Neural crest cell (in vitro differentiated cells): Measurements from ENCODE around the gene SCCPDH. TPM values are rescaled to one million over a fixed set of nuclear protein-coding genes. Genes with fewer than 3 reads are reported as not detected.

ENCODE experiments used
- DNase-seq: peaks from one replicate; pipeline ENCODE4 v3.0.0; 2021; ENCODE audit warnings: low read depth, mixed read lengths, low spot score
- H3K27ac Mint-ChIP-seq: one replicate; pipeline ENCODE4 v1.8.0; 2021; ENCODE audit warnings: mild to moderate bottlenecking, mixed read lengths; ENCODE audit not compliant: unreplicated experiment
- H3K27me3 Mint-ChIP-seq: 2 replicates; pipeline ENCODE4 v1.8.0; 2021; ENCODE audit warnings: low read depth, mild to moderate bottlenecking, mixed read lengths
- H3K36me3 Mint-ChIP-seq: 2 replicates; pipeline ENCODE4 v1.8.0; 2021; ENCODE audit warnings: low read depth, mild to moderate bottlenecking, mixed read lengths
- H3K4me1 Mint-ChIP-seq: 2 replicates; pipeline ENCODE4 v1.8.0; 2021; ENCODE audit warnings: mixed read lengths
- H3K4me3 Mint-ChIP-seq: one replicate; pipeline ENCODE4 v1.8.0; 2021; ENCODE audit warnings: mild to moderate bottlenecking, mixed read lengths
- H3K9me3 Mint-ChIP-seq: 2 replicates; pipeline ENCODE4 v1.8.0; 2021; ENCODE audit warnings: mixed read lengths
- CTCF ChIP-seq: fragments of 200-600 bp; sonication (generic); conservative IDR thresholded peaks from 2 replicates; pipeline ENCODE4 v1.5.0; 2021; ENCODE audit warnings: antibody characterized with exemption, mild to moderate bottlenecking
- total RNA-seq: library from RNA; stranded (reverse); gene quantifications from 2 replicates; pipeline ENCODE4 v1.2.1, GENCODE V29; 2021

The SCCPDH gene
- total RNA-seq, 1 donor from 2014 or later = 53.1 TPM

GRCh38 chr1:246800756-246801155 is 76.5 kb downstream of the SCCPDH start:
- Mint-ChIP-seq H3K4me3 (no peak overlapping the region), H3K4me1 (peaks cover 9% of the 10 kb centered on the region), H3K27ac (no peak overlapping the region), H3K36me3 (no peaks in the 10 kb centered on the region), H3K9me3 (no peaks in the 10 kb centered on the region), H3K27me3 (no peaks in the 10 kb centered on the region)
- TF ChIP-seq CTCF = no peak
- DNase-seq = no peak

- Mint-ChIP-seq H3K9me3 (no peaks in the 10 kb centered on the region), H3K4me3 (no peak overlapping the region), H3K36me3 (no peaks in the 10 kb centered on the region), H3K27ac (no peak overlapping the region), H3K4me1 (peaks cover 9% of the 10 kb centered on the region), H3K27me3 (no peaks in the 10 kb centered on the region)
- TF ChIP-seq CTCF = no peak
- DNase-seq = no peak
Observed at GRCh38 chr1:246801241-246802020, 77.2 kb downstream of the SCCPDH start.

- H3K9me3 Mint-ChIP-seq = no peaks in the 10 kb centered on the region
- H3K4me3 Mint-ChIP-seq = no peak overlapping the region
- DNase-seq = no peak
- no peaks in the 10 kb centered on the region for H3K36me3 Mint-ChIP-seq
- H3K27me3 Mint-ChIP-seq = no peaks in the 10 kb centered on the region
- peaks cover 9% of the 10 kb centered on the region for H3K4me1 Mint-ChIP-seq
- H3K27ac Mint-ChIP-seq = no peak overlapping the region
- TF ChIP-seq CTCF = no peak
Observed at GRCh38 chr1:246803373-246803772, 79.2 kb downstream of the SCCPDH start.

GRCh38 chr1:246803883-246804282 is 79.7 kb downstream of the SCCPDH start:
- Mint-ChIP-seq H3K27me3 (no peaks in the 10 kb centered on the region), H3K27ac (no peak overlapping the region), H3K36me3 (no peaks in the 10 kb centered on the region), H3K4me1 (peaks cover 8% of the 10 kb centered on the region), H3K9me3 (no peaks in the 10 kb centered on the region), H3K4me3 (no peak overlapping the region)
- no peak for TF ChIP-seq CTCF
- DNase-seq = no peak

- no peaks in the 10 kb centered on the region for H3K36me3 Mint-ChIP-seq
- no peak for DNase-seq
- H3K4me1 Mint-ChIP-seq = no peaks in the 10 kb centered on the region
- H3K27ac Mint-ChIP-seq = no peak overlapping the region
- no peaks in the 10 kb centered on the region for H3K27me3 Mint-ChIP-seq
- H3K4me3 Mint-ChIP-seq = no peak overlapping the region
- no peaks in the 10 kb centered on the region for H3K9me3 Mint-ChIP-seq
- no peak for TF ChIP-seq CTCF
Observed at GRCh38 chr1:246805135-246805716, 81.0 kb downstream of the SCCPDH start.
